ACC112 (cell line): ENCODE data around the gene ZNF618.

Experiments used
- H2AFZ ChIP-seq: fragments of 200-600 bp; sonication (generic); one replicate; pipeline ENCODE4 v1.6.0; 2017; ENCODE audit warnings: antibody characterized with exemption, low read length; ENCODE audit not compliant: unreplicated experiment
- H3K27ac ChIP-seq: fragments of 200-600 bp; sonication (generic); 2 replicates; pipeline ENCODE4 v1.5.1; 2014; ENCODE audit warnings: low read depth, mild to moderate bottlenecking, antibody characterized with exemption, low read length, moderate library complexity
- H3K27me3 ChIP-seq: fragments of 200-600 bp; sonication (generic); 2 replicates; pipeline ENCODE4 v1.6.1; 2014; ENCODE audit warnings: mild to moderate bottlenecking, antibody characterized with exemption, low read length, moderate library complexity, mixed read lengths; ENCODE audit not compliant: insufficient read depth
- H3K36me3 ChIP-seq: fragments of 200-600 bp; sonication (generic); 2 replicates; pipeline ENCODE4 v1.6.1; 2016; ENCODE audit warnings: mild to moderate bottlenecking, antibody characterized with exemption, low read length, moderate library complexity, mixed read lengths; ENCODE audit not compliant: insufficient read depth
- H3K4me1 ChIP-seq: fragments of 200-600 bp; sonication (generic); one replicate; pipeline ENCODE4 v1.6.1; 2016; ENCODE audit warnings: low read length, mixed read lengths; ENCODE audit not compliant: insufficient read depth, unreplicated experiment, control insufficient read depth
- H3K4me3 ChIP-seq: fragments of 200-600 bp; sonication (generic); 2 replicates; pipeline ENCODE4 v1.5.1; 2014; ENCODE audit warnings: mild to moderate bottlenecking, low read depth, low read length
- H3K79me2 ChIP-seq: fragments of 200-600 bp; sonication (generic); one replicate; pipeline ENCODE4 v1.6.0; 2016; ENCODE audit warnings: low read length; ENCODE audit not compliant: control insufficient read depth, unreplicated experiment, insufficient read depth

ZNF618 gene

DNA sequence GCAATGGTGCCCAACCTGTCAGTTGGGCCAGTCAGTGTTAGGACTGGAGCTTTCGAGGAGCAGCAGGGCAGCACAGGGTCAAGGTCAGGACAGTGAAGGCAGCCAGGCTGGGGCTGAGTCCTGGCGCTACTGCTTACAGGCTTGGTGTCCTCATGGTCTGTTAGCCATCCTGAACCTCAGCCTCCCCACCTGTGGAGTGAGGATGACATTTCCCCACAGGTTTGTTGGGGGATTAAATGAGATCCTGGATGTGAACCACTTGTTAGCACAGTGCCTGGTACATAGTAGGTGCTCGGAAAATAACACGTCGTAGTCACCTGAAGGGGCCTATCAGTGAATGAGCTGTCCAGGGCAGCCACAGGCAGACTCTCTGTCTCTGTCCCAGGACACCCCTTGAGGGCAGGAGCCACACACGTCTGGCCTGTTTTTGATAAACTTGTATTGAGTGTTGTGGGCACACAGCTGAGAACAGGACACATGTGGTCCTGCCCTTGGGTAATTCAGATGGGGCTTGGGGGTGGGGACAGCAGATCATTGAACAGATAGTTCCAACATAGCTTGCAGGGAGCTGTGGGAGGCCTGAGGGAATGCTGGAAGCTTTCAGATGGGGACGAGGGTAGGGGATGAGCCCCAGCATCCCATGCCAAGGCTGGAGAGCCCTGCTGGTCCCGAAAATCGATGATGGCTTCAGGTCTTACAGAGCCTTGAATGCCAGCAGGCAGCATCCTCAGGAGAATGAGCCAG, 132.7 kb downstream of the ZNF618 start:
- H3K36me3 ChIP-seq: peaks cover 16% of the 10 kb centered on the region
- H3K79me2 ChIP-seq: no peaks in the 10 kb centered on the region
- no peaks in the 10 kb centered on the region for H3K4me1 ChIP-seq
- H2AFZ ChIP-seq: no peak overlapping the region
- no peak overlapping the region for H3K27ac ChIP-seq
- no peaks in the 10 kb centered on the region for H3K27me3 ChIP-seq
- H3K4me3 ChIP-seq: no peak overlapping the region

DNA sequence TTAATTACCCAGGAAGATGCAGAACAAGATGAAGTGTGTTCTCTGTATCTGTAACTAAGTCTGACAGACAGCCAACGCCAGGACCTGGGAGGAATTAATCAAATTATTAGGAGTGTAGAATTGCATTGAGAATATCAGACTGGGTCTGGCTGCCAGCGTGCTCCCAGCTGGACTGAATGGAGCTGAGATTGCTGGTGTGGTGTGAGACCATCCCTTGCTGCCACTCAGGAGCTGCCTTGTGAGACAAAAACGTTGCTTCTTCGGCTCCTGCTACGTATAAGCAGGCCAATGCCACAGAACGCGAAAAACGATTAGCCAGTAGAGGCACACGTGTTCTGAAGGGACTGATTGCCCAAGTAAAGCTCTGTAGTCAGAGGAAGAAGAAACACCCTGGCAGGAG, 135.2 kb downstream of the ZNF618 start:
- Histone ChIP-seq H2AFZ (no peak overlapping the region), H3K36me3 (peaks cover 19% of the 10 kb centered on the region), H3K4me3 (no peak overlapping the region), H3K27ac (no peak overlapping the region), H3K27me3 (no peaks in the 10 kb centered on the region), H3K79me2 (no peaks in the 10 kb centered on the region), H3K4me1 (no peaks in the 10 kb centered on the region)

DNA sequence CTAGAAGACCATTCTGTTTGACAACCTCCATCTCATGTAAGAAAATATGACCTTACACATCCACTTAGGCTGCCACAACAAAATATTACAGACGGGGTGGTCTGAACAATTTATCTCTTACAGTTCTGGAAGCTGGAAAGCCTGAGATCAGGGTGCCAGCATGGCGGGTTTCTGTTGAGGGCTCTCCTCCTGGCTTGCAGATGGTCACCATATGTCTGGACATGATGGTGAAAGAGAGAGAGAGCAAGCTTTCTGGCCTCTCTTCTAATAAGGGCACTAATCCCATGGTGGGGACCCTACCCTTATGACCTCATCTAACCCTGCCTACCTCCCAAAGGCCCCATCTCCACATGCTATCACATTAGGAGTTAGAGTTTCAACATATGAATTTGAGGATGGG, 136.0 kb downstream of the ZNF618 start:
- Histone ChIP-seq H3K4me1 (no peaks in the 10 kb centered on the region), H3K4me3 (no peak overlapping the region), H3K79me2 (no peaks in the 10 kb centered on the region), H2AFZ (no peak overlapping the region), H3K36me3 (peaks cover 14% of the 10 kb centered on the region), H3K27ac (no peak overlapping the region), H3K27me3 (no peaks in the 10 kb centered on the region)

DNA sequence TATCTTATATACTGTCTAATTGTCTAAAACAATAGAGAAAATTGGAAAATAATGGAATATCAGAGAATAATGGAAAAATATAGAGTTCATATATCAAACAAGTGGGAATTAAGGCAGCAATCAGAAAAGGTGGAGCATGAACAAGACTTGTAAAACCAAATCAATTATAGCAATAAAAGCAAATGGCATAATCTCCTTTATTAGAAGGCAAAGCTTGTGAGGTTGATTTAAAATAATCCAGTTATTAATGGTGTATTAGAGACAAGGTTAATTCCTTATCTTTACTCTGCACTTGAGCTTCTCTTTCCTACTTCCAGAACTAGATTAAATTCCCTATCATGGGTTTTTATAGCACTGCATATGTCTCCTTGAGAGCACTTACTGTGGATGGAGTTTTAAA, 137.9 kb downstream of the ZNF618 start:
- no peak overlapping the region for H3K27ac ChIP-seq
- no peaks in the 10 kb centered on the region for H3K79me2 ChIP-seq
- H3K4me3 ChIP-seq: no peak overlapping the region
- H3K4me1 ChIP-seq: no peaks in the 10 kb centered on the region
- H2AFZ ChIP-seq: no peak overlapping the region
- H3K36me3 ChIP-seq: peaks cover 17% of the 10 kb centered on the region
- H3K27me3 ChIP-seq: no peaks in the 10 kb centered on the region

DNA sequence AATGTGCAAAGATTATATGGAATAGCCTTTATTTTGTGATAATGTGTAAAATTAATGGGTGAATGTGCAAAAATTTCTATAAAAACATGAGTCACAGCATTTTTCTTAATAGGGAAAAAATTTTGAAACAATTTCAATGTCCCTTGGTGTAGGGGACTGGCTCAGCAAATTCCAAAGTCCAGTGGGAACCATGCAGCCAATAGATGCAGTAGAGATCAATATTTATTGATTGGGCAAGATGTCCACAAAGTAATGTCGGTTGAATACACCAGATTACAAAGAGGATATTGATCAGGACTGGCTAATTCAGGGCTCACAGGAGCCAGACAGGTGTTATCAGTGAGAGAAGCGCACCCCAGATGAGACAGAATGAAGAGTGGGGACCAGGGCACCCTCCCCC, 139.5 kb downstream of the ZNF618 start:
- H3K4me1 ChIP-seq: no peaks in the 10 kb centered on the region
- no peak overlapping the region for H3K27ac ChIP-seq
- no peaks in the 10 kb centered on the region for H3K27me3 ChIP-seq
- H3K79me2 ChIP-seq: no peaks in the 10 kb centered on the region
- peaks cover 26% of the 10 kb centered on the region for H3K36me3 ChIP-seq
- H3K4me3 ChIP-seq: no peak overlapping the region
- H2AFZ ChIP-seq: no peak overlapping the region

DNA sequence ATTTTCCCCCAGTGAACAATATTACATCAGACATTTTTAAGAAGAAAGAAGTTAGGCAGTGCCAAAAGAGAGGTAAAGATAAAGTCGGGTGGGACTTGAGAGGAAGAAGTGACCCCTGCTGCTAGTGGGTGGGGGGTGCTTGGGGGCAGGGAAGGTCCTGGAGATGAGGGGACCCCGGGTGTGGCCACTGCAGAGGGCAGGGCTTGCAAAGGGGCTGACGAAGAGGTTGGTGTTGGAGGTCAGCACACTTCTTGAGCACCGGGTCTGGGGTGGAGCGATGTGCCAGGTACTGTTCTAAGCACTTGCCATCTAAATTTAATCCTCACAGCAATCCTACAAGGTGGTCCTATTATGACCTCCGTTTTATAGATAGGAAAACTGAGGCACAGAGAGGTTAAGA, 140.0 kb downstream of the ZNF618 start:
- no peaks in the 10 kb centered on the region for H3K27me3 ChIP-seq
- no peaks in the 10 kb centered on the region for H3K4me1 ChIP-seq
- peaks cover 28% of the 10 kb centered on the region for H3K36me3 ChIP-seq
- H3K4me3 ChIP-seq: no peak overlapping the region
- no peak overlapping the region for H2AFZ ChIP-seq
- no peak overlapping the region for H3K27ac ChIP-seq
- H3K79me2 ChIP-seq: no peaks in the 10 kb centered on the region

DNA sequence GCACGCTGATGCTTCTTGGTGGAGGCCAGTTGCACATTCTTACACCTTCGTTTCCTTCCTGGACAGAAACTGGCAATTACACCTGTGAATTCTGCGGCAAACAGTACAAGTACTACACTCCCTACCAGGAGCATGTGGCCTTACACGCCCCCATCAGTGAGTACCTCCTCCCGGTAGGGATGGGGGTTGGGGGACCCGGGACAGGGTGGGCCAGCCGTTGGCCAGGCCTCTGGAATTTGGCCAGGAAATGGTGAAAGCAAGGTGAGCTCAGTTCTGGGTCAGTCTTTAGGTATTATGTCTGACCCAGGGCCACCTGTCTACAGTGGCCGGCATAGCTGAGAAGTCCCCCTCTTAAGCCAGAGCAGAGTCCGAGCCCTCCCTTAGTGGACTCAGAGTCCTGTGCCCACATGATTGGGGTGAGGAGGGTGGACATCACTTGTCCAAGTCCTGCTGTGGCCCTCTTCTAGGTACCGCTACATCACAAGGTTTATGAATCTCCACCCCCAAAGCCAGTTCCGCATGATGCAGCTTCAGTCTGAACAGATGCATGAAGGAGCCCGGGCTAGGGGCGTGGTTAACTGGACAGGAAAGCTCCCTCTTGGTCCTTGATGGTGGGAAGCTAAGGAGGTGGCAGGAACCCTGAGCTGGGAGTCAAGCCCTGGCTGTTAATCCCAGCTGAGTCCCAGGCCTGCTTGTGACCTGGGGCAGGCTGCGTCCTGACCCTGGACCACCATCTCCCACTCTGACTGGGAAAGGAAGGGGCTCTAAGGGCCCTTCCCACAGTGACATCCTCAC, 140.7 kb downstream of the ZNF618 start:
- no peaks in the 10 kb centered on the region for H3K27me3 ChIP-seq
- no peak overlapping the region for H3K27ac ChIP-seq
- no peak overlapping the region for H3K4me3 ChIP-seq
- no peaks in the 10 kb centered on the region for H3K4me1 ChIP-seq
- no peaks in the 10 kb centered on the region for H3K79me2 ChIP-seq
- peaks cover 28% of the 10 kb centered on the region for H3K36me3 ChIP-seq
- H2AFZ ChIP-seq: no peak overlapping the region

DNA sequence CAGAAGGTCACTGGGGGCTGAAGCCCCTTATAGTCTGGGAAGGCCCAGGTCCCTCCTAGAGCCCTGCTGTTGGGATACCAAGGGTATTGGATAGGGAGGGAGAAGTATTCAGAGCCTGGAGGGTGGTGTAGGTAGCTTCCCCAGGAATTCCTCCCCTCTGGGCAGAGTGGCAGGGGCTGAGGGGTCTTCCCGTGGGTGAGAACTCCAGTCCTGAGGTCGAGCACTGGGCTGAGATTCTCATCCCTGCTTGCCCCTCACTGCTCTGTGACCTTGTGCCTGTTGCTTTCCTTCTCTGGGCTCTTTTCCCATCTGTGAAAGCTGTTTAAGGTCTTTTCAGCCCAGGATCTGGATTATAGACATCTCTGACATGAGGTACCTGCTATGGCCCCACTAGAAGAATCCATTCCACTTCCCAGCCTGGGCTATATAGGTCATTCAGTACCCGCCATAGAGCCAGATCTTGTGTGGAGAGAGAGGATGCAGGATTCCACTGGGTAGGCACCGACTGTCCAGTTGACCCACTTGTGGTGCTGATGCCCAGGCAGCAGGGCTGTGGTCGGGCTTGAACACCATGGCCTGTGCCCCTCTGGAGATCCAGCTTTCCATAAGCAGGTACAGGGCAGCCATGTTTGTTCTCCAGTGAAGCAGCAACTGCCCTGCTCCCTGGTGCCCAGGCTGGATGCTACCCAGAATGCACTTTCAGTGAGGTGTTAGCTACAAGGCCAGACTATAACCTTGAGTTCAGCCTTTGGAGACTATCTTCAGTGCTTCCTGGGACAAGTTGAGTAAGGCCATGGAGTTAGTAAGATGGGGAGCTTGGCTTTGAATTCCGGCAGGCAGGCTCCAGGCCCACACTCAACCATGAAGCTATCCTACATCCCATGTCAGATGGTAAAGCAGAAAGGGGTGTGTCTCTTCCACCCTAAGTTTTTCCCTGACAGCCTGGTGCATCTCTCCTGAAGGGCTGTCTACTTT, 141.9 kb downstream of the ZNF618 start:
- no peaks in the 10 kb centered on the region for H3K79me2 ChIP-seq
- H3K4me3 ChIP-seq: no peak overlapping the region
- H3K27me3 ChIP-seq: no peaks in the 10 kb centered on the region
- no peak overlapping the region for H2AFZ ChIP-seq
- H3K36me3 ChIP-seq: peaks cover 37% of the 10 kb centered on the region
- H3K4me1 ChIP-seq: no peaks in the 10 kb centered on the region
- no peak overlapping the region for H3K27ac ChIP-seq

DNA sequence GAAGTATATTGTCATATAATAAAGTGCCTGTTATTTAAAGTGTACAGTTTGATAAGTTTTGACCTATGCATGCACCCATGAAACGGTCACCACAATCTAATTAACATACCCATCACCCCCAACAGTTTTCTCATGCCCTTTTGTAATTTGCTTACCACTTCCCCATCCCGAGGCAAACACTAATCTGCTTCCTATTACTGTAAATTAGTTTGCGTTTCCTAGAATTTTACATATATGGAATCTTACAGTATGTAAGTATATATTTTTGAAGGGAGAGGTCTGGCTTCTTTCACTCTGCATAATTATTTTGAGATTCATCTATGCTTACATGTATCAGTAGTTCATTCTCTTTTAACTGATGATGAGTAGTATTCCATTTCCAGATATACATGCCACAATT, 145.5 kb downstream of the ZNF618 start:
- Histone ChIP-seq H3K4me1 (no peaks in the 10 kb centered on the region), H3K79me2 (no peaks in the 10 kb centered on the region), H2AFZ (no peak overlapping the region), H3K36me3 (peaks cover 47% of the 10 kb centered on the region), H3K4me3 (no peak overlapping the region), H3K27ac (no peak overlapping the region), H3K27me3 (no peaks in the 10 kb centered on the region)

DNA sequence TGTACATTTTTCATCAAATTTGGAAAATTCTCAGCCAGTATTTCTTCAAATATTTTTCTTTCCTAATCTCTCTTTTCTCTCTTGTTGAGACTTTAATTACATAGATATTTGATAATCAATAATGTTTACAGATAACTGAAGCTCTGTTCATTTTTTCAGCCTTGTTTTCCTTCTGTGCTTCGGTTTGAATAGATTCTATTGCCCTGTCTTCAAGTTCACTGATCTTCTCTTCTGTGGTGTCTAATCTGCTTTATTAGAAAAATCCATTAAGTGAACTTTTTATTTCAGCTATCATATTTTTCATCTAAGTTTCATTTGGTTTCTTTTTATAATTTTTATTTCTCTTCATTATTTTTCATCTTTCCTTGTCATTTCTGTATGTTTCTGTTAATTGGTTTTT, 147.9 kb downstream of the ZNF618 start:
- Histone ChIP-seq H3K36me3 (peaks cover 44% of the 10 kb centered on the region), H3K4me1 (no peaks in the 10 kb centered on the region), H3K79me2 (no peaks in the 10 kb centered on the region), H3K27ac (no peak overlapping the region), H2AFZ (no peak overlapping the region), H3K4me3 (no peak overlapping the region), H3K27me3 (no peaks in the 10 kb centered on the region)
